HCT116 (cell line): ENCODE results near the gene TEKT5. TPM values are rescaled to one million over a fixed set of nuclear protein-coding genes. Genes with fewer than 3 reads are reported as not detected.

ENCODE experiments used
- ATAC-seq: fragments of 200-7000 bp; cut with Tn5 transposase; 2 replicates; pipeline ENCODE4 v1.9.1; 2020; ENCODE audit warnings: mild to moderate bottlenecking, moderate library complexity
- BruUV-seq: library from RNA; stranded (reverse); fragments of 400-500 nt; replicated peaks from 2 replicates; lab custom pipeline; 2021; lab: Mats Ljungman, UMichigan
- CTCF ChIA-PET: fragments of 300-600 bp; sonication (Branson Sonifier 250); formaldehyde crosslinking; loops from one replicate; lab custom pipeline; 2021; ENCODE audit warnings: antibody characterized with exemption; lab: Charles Lee
- POLR2A ChIA-PET: fragments of 300-600, 350-600 bp; sonication (Branson Sonifier 250); formaldehyde crosslinking; loops from one replicate; lab custom pipeline; 2021; ENCODE audit warnings: antibody characterized with exemption; lab: Charles Lee
- RAD21 ChIA-PET, 2 experiments: fragments of 300-600 bp; sonication (Branson Sonifier 250); formaldehyde crosslinking; loops; one replicate each; lab custom pipeline; 2023; ENCODE audit warnings: low total read pairs in 2 of 2; ENCODE audit not compliant: uncharacterized antibody in 2 of 2, unreplicated experiment in 2 of 2, low non-redundant PET in 1 of 2; lab: Charles Lee
- DNase-seq: peaks from one replicate; pipeline ENCODE4 v3.0.0-alpha.2; 2010; ENCODE audit warnings: low read depth, low spot score
- H2AFZ ChIP-seq: fragments of 200-600 bp; shearing (Covaris generic), sonication (generic); 2 replicates; pipeline ENCODE4 v1.6.1; 2017; ENCODE audit warnings: low read depth, mixed run types, mixed read lengths, antibody characterized with exemption, low read length; ENCODE audit not compliant: poor library complexity, severe bottlenecking
- H3K27ac ChIP-seq: 2 replicates; pipeline ENCODE4 v1.5.1; 2012; ENCODE audit warnings: low read depth, low read length
- H3K27me3 ChIP-seq: fragments of 200-600 bp; sonication (generic); 2 replicates; pipeline ENCODE4 v1.6.1; 2016; ENCODE audit warnings: mixed run types, low read length, mixed read lengths; ENCODE audit not compliant: insufficient read depth
- H3K36me3 ChIP-seq, 2 experiments: fragments of 200-500 bp in 1 of 2; fragments of 200-600 bp in 1 of 2; sonication (Bioruptor generic) in 1 of 2; sonication (generic) in 1 of 2; 2 replicates each; pipeline versions ENCODE4 v1.5.1 to v1.6.1; 2014 to 2016; ENCODE audit warnings: low read length in 2 of 2, inconsistent platforms in 1 of 2, mixed read lengths in 1 of 2, mixed run types in 1 of 2; ENCODE audit not compliant: insufficient read depth in 2 of 2, control insufficient read depth in 1 of 2
- H3K4me1 ChIP-seq, 2 experiments: fragments of 200-600 bp in 1 of 2; sonication (generic) in 1 of 2; 2 replicates each; pipeline versions ENCODE4 v1.5.1 to v1.6.1; 2012 to 2017; ENCODE audit warnings: low read length in 2 of 2, inconsistent platforms in 1 of 2, mild to moderate bottlenecking in 1 of 2, mixed read lengths in 1 of 2, mixed run types in 1 of 2, moderate library complexity in 1 of 2; ENCODE audit not compliant: insufficient read depth in 2 of 2, control insufficient read depth in 1 of 2
- H3K4me2 ChIP-seq: fragments of 200-600 bp; sonication (generic); 2 replicates; pipeline ENCODE4 v1.6.1; 2017; ENCODE audit warnings: mixed run types, low read length, mixed read lengths
- H3K4me3 ChIP-seq, 2 experiments: fragments of 200-600 bp in 1 of 2; sonication (generic) in 1 of 2; replicated peaks in 1 of 2; 2 replicates each; pipeline ENCODE4 v1.5.1; 2011 to 2016; ENCODE audit warnings: low read length in 2 of 2, control low read depth in 1 of 2, low read depth in 1 of 2, mild to moderate bottlenecking in 1 of 2, mixed read lengths in 1 of 2, mixed run types in 1 of 2
- H3K79me2 ChIP-seq: fragments of 200-600 bp; sonication (generic); 2 replicates; pipeline ENCODE4 v1.6.1; 2017; ENCODE audit warnings: mild to moderate bottlenecking, mixed run types, low read length, moderate library complexity, mixed read lengths; ENCODE audit not compliant: insufficient read depth
- H3K9ac ChIP-seq: fragments of 200-600 bp; sonication (generic); 2 replicates; pipeline ENCODE4 v1.6.1; 2016; ENCODE audit warnings: low read length, mixed read lengths
- H3K9me2 ChIP-seq: fragments of 200-600 bp; sonication (generic), shearing (Covaris generic); 2 replicates; pipeline ENCODE4 v1.6.1; 2017; ENCODE audit warnings: mixed run types, mild to moderate bottlenecking, moderate library complexity; ENCODE audit not compliant: insufficient read depth
- H3K9me3 ChIP-seq, 2 experiments: fragments of 200-500 bp in 1 of 2; fragments of 200-600 bp in 1 of 2; sonication (Bioruptor generic) in 1 of 2; sonication (generic) in 1 of 2; 2 replicates each; pipeline ENCODE4 v1.6.1; 2014 to 2017; ENCODE audit warnings: low read length in 2 of 2, mixed read lengths in 2 of 2, inconsistent platforms in 1 of 2, low read depth in 1 of 2, mild to moderate bottlenecking in 1 of 2, mixed run types in 1 of 2, moderate library complexity in 1 of 2; ENCODE audit not compliant: control insufficient read depth in 1 of 2, insufficient read depth in 1 of 2
- H4K20me1 ChIP-seq: fragments of 200-600 bp; sonication (generic), shearing (Covaris generic); 2 replicates; pipeline ENCODE4 v1.6.1; 2017; ENCODE audit warnings: mixed run types, mild to moderate bottlenecking, moderate library complexity; ENCODE audit not compliant: insufficient read depth
- CBX3 ChIP-seq: IDR thresholded peaks from 2 replicates; pipeline ENCODE4 v1.6.1; 2012; ENCODE audit warnings: low read depth
- CEBPB ChIP-seq: IDR thresholded peaks from 2 replicates; pipeline ENCODE4 v1.6.1; 2012; ENCODE audit warnings: low read depth
- EZH2 ChIP-seq: fragments of 200-600 bp; sonication (generic); IDR thresholded peaks from 2 replicates; pipeline ENCODE4 v1.6.1; 2017; ENCODE audit warnings: antibody characterized with exemption, mixed run types
- EZH2phosphoT487 ChIP-seq: fragments of 200-600 bp; IDR thresholded peaks from 2 replicates; pipeline ENCODE4 v1.6.1; 2018; ENCODE audit warnings: antibody characterized with exemption, borderline replicate concordance
- FOSL1 ChIP-seq: IDR thresholded peaks from 2 replicates; pipeline ENCODE4 v1.6.1; 2012; ENCODE audit warnings: low read depth
- JUND ChIP-seq: IDR thresholded peaks from 2 replicates; pipeline ENCODE4 v1.6.1; 2012
- TCF7L2 ChIP-seq: IDR thresholded peaks from 2 replicates; pipeline ENCODE4 v1.7.0; 2011; ENCODE audit warnings: borderline replicate concordance, inconsistent platforms; ENCODE audit not compliant: insufficient read depth, insufficient read length; ENCODE audit errors: extremely low read depth
- YY1 ChIP-seq: IDR thresholded peaks from 2 replicates; pipeline ENCODE4 v1.6.1; 2011; ENCODE audit warnings: low read length, low read depth, moderate library complexity, mild to moderate bottlenecking; ENCODE audit not compliant: insufficient replicate concordance; ENCODE audit errors: extremely low read depth
- ZNF274 ChIP-seq: fragments of 200-500 bp; sonication (Bioruptor generic); IDR thresholded peaks from 2 replicates; pipeline ENCODE4 v1.6.1; 2014; ENCODE audit warnings: mild to moderate bottlenecking, low read depth, low read length, inconsistent platforms
- intact Hi-C: fragments of 100-400 bp; cut with micrococcal nuclease; formaldehyde crosslinking; loops from 2 replicates; pipeline ENCODE4 v1.10.0; 2022
- total RNA-seq: library from RNA; stranded (reverse); gene quantifications from one replicate; pipeline ENCODE4 v1.2.1, GENCODE V29; 2021; ENCODE audit not compliant: unreplicated experiment
- TF ChIP-seq, protein P1 (sequence below), 3 experiments: fragments of 200-600 bp in 1 of 3; sonication (generic) in 1 of 3; IDR thresholded peaks in 2 of 3; conservative IDR thresholded peaks in 1 of 3; 2 replicates each; pipeline ENCODE4 v1.5.1; 2012 to 2017; ENCODE audit warnings: low read depth in 2 of 3, low read length in 2 of 3, antibody characterized with exemption in 1 of 3, borderline replicate concordance in 1 of 3, control low read depth in 1 of 3, mild to moderate bottlenecking in 1 of 3, mixed read lengths in 1 of 3, mixed run types in 1 of 3, moderate library complexity in 1 of 3; ENCODE audit not compliant: insufficient read depth in 1 of 3
- TF ChIP-seq, protein P2 (sequence below): IDR thresholded peaks from 2 replicates; pipeline ENCODE4 v1.6.1; 2012
- TF ChIP-seq, protein P3 (sequence below): IDR thresholded peaks from 2 replicates; pipeline ENCODE4 v1.6.1; 2011; ENCODE audit warnings: mild to moderate bottlenecking, low read length, moderate library complexity; ENCODE audit not compliant: insufficient replicate concordance; ENCODE audit errors: extremely low read depth

The TEKT5 gene
- total RNA-seq, 1 experiment from 2014 or later: 0.37 TPM

DNA sequence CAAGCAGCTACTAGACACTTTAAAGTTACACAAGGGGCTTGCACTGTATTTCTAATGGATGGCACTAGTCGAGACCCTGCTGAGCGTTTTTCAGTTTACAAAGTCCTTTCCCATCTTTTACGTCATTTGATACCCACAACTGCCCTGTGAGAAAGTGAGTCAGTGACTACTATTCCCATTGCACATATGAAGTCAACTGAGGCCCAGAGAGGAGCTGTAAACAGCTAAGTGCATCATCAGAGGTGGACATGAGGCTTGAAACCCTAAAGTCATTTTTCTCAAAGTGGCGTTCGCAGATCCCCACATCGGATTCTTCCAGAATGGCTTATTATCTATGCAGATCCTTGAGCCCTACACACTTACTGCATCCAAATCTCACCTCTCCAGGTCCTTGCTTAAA lies 50.6 kb downstream of the TEKT5 start:
- TF ChIP-seq CBX3: no peak
- TF ChIP-seq EZH2: no peak
- TF ChIP-seq JUND: no peak
- TF ChIP-seq, protein P1, sequence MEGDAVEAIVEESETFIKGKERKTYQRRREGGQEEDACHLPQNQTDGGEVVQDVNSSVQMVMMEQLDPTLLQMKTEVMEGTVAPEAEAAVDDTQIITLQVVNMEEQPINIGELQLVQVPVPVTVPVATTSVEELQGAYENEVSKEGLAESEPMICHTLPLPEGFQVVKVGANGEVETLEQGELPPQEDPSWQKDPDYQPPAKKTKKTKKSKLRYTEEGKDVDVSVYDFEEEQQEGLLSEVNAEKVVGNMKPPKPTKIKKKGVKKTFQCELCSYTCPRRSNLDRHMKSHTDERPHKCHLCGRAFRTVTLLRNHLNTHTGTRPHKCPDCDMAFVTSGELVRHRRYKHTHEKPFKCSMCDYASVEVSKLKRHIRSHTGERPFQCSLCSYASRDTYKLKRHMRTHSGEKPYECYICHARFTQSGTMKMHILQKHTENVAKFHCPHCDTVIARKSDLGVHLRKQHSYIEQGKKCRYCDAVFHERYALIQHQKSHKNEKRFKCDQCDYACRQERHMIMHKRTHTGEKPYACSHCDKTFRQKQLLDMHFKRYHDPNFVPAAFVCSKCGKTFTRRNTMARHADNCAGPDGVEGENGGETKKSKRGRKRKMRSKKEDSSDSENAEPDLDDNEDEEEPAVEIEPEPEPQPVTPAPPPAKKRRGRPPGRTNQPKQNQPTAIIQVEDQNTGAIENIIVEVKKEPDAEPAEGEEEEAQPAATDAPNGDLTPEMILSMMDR (IDR thresholded peaks at IDR 0.05 in 2 of 3, conservative IDR thresholded peaks at IDR 0.05 in 1 of 3; ENCODE audit: borderline replicate concordance in 1 of 3, insufficient read depth in 1 of 3, low read depth in 2 of 3, low read length in 2 of 3): no peak
- TF ChIP-seq TCF7L2: no peak
- TF ChIP-seq, all 23 proteins: peak for 0
- Histone ChIP-seq H3K27me3 (no peaks in the 10 kb centered on the region; the same call in 1 of the 2 replicates), H4K20me1 (no peaks in the 10 kb centered on the region), H3K9ac (no peak overlapping the region), H3K4me1 (no peaks in the 10 kb centered on the region), H3K79me2 (no peaks in the 10 kb centered on the region), H2AFZ (no peak overlapping the region), H3K4me2 (no peak overlapping the region), H3K36me3 (no peaks in the 10 kb centered on the region), H3K9me2 (no peaks in the 10 kb centered on the region), H3K27ac (no peak overlapping the region), H3K4me3 (no peak overlapping the region), H3K9me3 (no peaks in the 10 kb centered on the region)
- no peak for ATAC-seq
- DNase-seq: no peak
- ChIA-PET RAD21 (no interaction called here), CTCF (no interaction called here), POLR2A (no interaction called here)
- intact Hi-C loops: no loop called here
- BruUV-seq: no TSS peak

DNA sequence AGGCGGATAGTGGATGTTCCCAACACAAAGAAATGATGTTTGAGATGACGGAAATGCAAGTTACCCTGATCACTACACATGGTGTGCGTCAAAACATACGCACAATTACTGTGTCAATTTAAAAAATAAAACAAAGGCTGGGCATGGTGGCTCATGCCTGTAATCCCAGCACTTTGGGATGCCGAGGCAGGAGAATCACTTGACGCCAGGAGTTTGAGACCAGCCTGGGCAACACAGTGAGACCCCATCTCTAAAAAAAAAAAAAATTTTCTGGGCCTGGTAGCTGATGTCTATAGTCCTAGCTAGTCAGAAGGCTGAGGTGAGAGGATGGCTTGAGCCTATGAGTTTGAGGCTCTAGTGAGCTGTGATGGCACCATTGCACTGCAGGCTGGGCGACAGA lies 51.8 kb downstream of the TEKT5 start:
- ChIA-PET POLR2A (no interaction called here), RAD21 (no interaction called here), CTCF (no interaction called here)
- no peak overlapping the region for H2AFZ ChIP-seq
- no peaks in the 10 kb centered on the region for H3K9me3 ChIP-seq
- intact Hi-C loops: no loop called here
- H3K27me3 ChIP-seq: no peaks in the 10 kb centered on the region; the same call in 1 of the 2 replicates
- H3K4me2 ChIP-seq: no peak overlapping the region
- no peak overlapping the region for H3K9ac ChIP-seq
- no peaks in the 10 kb centered on the region for H3K9me2 ChIP-seq
- H4K20me1 ChIP-seq: no peaks in the 10 kb centered on the region
- H3K36me3 ChIP-seq: no peaks in the 10 kb centered on the region
- no peak for ATAC-seq
- H3K4me1 ChIP-seq: no peaks in the 10 kb centered on the region
- DNase-seq: no peak
- no TSS peak for BruUV-seq
- no peaks in the 10 kb centered on the region for H3K79me2 ChIP-seq
- H3K4me3 ChIP-seq: no peak overlapping the region
- TF ChIP-seq, protein P2, sequence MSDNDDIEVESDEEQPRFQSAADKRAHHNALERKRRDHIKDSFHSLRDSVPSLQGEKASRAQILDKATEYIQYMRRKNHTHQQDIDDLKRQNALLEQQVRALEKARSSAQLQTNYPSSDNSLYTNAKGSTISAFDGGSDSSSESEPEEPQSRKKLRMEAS: no peak
- TF ChIP-seq FOSL1 (no peak), YY1 (no peak), CEBPB (no peak), EZH2phosphoT487 (no peak), CBX3 (no peak), ZNF274 (no peak)
- TF ChIP-seq, protein P3, sequence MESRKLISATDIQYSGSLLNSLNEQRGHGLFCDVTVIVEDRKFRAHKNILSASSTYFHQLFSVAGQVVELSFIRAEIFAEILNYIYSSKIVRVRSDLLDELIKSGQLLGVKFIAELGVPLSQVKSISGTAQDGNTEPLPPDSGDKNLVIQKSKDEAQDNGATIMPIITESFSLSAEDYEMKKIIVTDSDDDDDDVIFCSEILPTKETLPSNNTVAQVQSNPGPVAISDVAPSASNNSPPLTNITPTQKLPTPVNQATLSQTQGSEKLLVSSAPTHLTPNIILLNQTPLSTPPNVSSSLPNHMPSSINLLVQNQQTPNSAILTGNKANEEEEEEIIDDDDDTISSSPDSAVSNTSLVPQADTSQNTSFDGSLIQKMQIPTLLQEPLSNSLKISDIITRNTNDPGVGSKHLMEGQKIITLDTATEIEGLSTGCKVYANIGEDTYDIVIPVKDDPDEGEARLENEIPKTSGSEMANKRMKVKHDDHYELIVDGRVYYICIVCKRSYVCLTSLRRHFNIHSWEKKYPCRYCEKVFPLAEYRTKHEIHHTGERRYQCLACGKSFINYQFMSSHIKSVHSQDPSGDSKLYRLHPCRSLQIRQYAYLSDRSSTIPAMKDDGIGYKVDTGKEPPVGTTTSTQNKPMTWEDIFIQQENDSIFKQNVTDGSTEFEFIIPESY: no peak
- no peak overlapping the region for H3K27ac ChIP-seq
